Hepatocyte (in vitro differentiated cells): ENCODE results near the gene UPF1.

ENCODE experiments used
- EZH2 ChIP-seq: fragments of 200-600 bp; sonication (generic); IDR thresholded peaks from 2 replicates; pipeline ENCODE4 v1.6.1; 2016; ENCODE audit warnings: antibody characterized with exemption, mild to moderate bottlenecking, borderline replicate concordance
- EZH2phosphoT487 ChIP-seq: fragments of 200-600 bp; sonication (generic); IDR thresholded peaks from one replicate; pipeline ENCODE4 v1.6.1; 2018; ENCODE audit warnings: antibody characterized with exemption, mild to moderate bottlenecking, low read depth, moderate library complexity; ENCODE audit not compliant: unreplicated experiment, severe bottlenecking
- TF ChIP-seq, protein P1 (sequence below): fragments of 200-600 bp; sonication (generic); IDR thresholded peaks from 2 replicates; pipeline ENCODE4 v1.5.1; 2016; ENCODE audit warnings: antibody characterized with exemption, mild to moderate bottlenecking; ENCODE audit not compliant: poor library complexity

GRCh38 chr19:18804139-18804601 is 27.6 kb upstream of the UPF1 start:
- TF ChIP-seq, protein P1, sequence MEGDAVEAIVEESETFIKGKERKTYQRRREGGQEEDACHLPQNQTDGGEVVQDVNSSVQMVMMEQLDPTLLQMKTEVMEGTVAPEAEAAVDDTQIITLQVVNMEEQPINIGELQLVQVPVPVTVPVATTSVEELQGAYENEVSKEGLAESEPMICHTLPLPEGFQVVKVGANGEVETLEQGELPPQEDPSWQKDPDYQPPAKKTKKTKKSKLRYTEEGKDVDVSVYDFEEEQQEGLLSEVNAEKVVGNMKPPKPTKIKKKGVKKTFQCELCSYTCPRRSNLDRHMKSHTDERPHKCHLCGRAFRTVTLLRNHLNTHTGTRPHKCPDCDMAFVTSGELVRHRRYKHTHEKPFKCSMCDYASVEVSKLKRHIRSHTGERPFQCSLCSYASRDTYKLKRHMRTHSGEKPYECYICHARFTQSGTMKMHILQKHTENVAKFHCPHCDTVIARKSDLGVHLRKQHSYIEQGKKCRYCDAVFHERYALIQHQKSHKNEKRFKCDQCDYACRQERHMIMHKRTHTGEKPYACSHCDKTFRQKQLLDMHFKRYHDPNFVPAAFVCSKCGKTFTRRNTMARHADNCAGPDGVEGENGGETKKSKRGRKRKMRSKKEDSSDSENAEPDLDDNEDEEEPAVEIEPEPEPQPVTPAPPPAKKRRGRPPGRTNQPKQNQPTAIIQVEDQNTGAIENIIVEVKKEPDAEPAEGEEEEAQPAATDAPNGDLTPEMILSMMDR = no peak
- TF ChIP-seq EZH2 (no peak), EZH2phosphoT487 (no peak)
